HUES48 (cell line): ENCODE data around the gene ERC1.
"Not testable (repeated sequence)": the region's sequence is repeated elsewhere in the genome, so short reads cannot be mapped to it uniquely, and the experiment has no call there.

ENCODE experiments used
- H3K27ac ChIP-seq: one replicate; pipeline ENCODE4 v1.7.0; 2013; ENCODE audit warnings: low read depth, low read length, inconsistent platforms
- H3K27me3 ChIP-seq: 2 replicates; pipeline ENCODE4 v1.6.1; 2013; ENCODE audit warnings: mild to moderate bottlenecking, low read length; ENCODE audit not compliant: control insufficient read depth, insufficient read depth
- H3K36me3 ChIP-seq: 2 replicates; pipeline ENCODE4 v1.6.1; 2013; ENCODE audit warnings: low read length; ENCODE audit not compliant: control insufficient read depth, insufficient read depth
- H3K4me1 ChIP-seq: 2 replicates; pipeline ENCODE4 v1.6.1; 2013; ENCODE audit warnings: mild to moderate bottlenecking, low read length; ENCODE audit not compliant: control insufficient read depth, insufficient read depth
- H3K4me3 ChIP-seq: 2 replicates; pipeline ENCODE4 v1.5.1; 2013; ENCODE audit warnings: mild to moderate bottlenecking, low read depth, low read length
- H3K9ac ChIP-seq: 2 replicates; pipeline ENCODE4 v1.6.1; 2013; ENCODE audit warnings: mild to moderate bottlenecking, low read depth, low read length, moderate library complexity
- H3K9me3 ChIP-seq: 2 replicates; pipeline ENCODE4 v1.6.1; 2013; ENCODE audit warnings: low read length; ENCODE audit not compliant: control insufficient read depth, insufficient read depth

The ERC1 gene

DNA sequence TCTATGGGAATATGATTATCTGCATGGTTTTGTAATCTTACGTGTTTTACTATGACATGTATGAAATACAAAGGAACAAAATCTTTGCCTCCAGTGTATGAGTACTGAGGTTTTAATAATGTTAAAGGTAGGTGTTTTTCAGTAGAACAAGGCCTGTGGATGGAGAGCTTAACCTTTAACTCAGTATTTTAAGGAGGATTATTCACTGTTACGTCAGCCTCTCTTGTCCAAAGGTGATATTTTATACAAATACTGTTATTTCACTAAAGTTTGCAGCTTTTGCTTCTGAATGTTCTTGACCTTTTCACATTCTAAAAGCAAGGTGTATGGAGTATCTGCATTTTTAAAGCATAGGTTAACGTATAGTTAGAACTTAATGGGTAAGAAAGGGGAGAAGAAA, 195.3 kb downstream of the ERC1 start:
- Histone ChIP-seq H3K36me3 (peaks cover 39% of the 10 kb centered on the region), H3K4me3 (no peak overlapping the region), H3K9me3 (no peaks in the 10 kb centered on the region), H3K4me1 (peaks cover 8% of the 10 kb centered on the region; the same call in 1 of the 2 replicates), H3K27me3 (no peaks in the 10 kb centered on the region), H3K9ac (no peak overlapping the region), H3K27ac (no peak overlapping the region)

- Histone ChIP-seq H3K4me1 (peaks cover 18% of the 10 kb centered on the region), H3K9me3 (no peaks in the 10 kb centered on the region), H3K4me3 (no peak overlapping the region), H3K27ac (no peak overlapping the region), H3K36me3 (peaks cover 37% of the 10 kb centered on the region), H3K9ac (no peak overlapping the region), H3K27me3 (no peaks in the 10 kb centered on the region)
These were observed 197.0 kb downstream of the ERC1 start for GRCh38 chr12:1188016-1188415.

- H3K9me3 ChIP-seq, result no peaks in the 10 kb centered on the region
- no peak overlapping the region for H3K27ac ChIP-seq
- H3K27me3 ChIP-seq, result no peaks in the 10 kb centered on the region
- peaks cover 33% of the 10 kb centered on the region for H3K36me3 ChIP-seq
- no peak overlapping the region for H3K9ac ChIP-seq
- H3K4me1 ChIP-seq, result peaks cover 18% of the 10 kb centered on the region
- no peak overlapping the region for H3K4me3 ChIP-seq
These were observed 198.1 kb downstream of the ERC1 start for GRCh38 chr12:1189163-1189562.

GRCh38 chr12:1195513-1195912, 204.5 kb downstream of the ERC1 start:
- H3K36me3 ChIP-seq, result peaks cover 22% of the 10 kb centered on the region
- H3K9me3 ChIP-seq, result peaks cover 12% of the 10 kb centered on the region; the same call in 1 of the 2 replicates
- peaks cover 10% of the 10 kb centered on the region for H3K4me1 ChIP-seq
- H3K9ac ChIP-seq, result no peak overlapping the region
- no peak overlapping the region for H3K27ac ChIP-seq
- H3K4me3 ChIP-seq, result no peak overlapping the region
- no peaks in the 10 kb centered on the region for H3K27me3 ChIP-seq

DNA sequence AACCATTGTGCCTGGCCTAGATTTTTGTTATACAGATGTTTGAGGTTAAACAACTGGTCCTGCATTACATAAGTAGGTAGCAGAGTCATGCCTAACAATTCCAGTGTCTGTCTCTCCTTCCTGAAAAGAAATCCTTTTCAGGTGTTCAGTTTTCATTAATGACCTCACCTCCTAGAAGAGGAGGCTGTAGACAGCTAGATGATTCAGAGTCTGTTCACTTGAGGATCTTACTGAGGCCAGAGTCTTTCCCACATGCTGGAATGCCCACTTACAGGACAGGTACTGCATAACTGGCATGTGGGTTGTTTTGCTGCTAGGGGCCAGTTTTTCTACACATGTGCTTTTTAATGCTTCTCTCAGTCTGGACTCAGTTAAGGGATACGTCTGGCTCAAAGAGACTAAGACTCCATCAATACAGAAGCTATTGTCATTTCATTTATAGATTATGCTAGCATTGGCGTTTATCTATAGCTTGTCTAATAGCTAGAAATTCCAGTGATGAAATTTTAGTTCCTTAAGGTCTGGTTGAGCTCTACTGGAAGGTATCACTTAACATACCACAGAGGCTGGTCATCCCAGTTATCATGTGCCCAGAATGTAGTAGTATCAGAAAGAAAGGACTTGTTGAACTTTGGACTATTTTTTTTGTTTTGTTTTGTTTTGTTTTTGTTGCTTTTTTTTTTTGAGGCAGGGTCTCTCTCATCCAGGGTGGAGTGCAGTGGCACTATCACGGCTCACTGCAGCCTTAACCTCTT, 206.4 kb downstream of the ERC1 start:
- Histone ChIP-seq H3K36me3 (peaks cover 18% of the 10 kb centered on the region), H3K4me1 (peaks cover 2% of the 10 kb centered on the region), H3K9ac (no peak overlapping the region), H3K27ac (no peak overlapping the region), H3K27me3 (no peaks in the 10 kb centered on the region), H3K9me3 (peaks cover 12% of the 10 kb centered on the region; the same call in 1 of the 2 replicates), H3K4me3 (no peak overlapping the region)

DNA sequence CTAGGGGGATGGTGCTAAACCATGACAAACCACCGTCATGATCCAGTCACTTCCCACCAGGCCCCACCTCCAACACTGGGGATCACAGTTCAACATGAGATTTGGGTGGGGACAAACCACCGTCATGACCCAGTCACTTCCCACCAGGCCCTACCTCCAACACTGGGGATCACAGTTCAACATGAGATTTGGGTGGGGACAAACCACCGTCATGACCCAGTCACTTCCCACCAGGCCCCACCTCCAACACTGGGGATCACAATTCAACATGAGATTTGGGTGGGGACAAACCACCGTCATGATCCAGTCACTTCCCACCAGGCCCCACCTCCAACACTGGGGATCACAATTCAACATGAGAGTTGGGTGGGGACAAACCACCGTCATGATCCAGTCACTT, 207.8 kb downstream of the ERC1 start:
- H3K27ac ChIP-seq, H3K4me3 ChIP-seq, H3K9ac ChIP-seq, H3K4me1 ChIP-seq, H3K27me3 ChIP-seq: not testable (repeated sequence)
- peaks cover 12% of the 10 kb centered on the region; the same call in 1 of the 2 replicates for H3K9me3 ChIP-seq
- H3K36me3 ChIP-seq, result peaks cover 18% of the 10 kb centered on the region

DNA sequence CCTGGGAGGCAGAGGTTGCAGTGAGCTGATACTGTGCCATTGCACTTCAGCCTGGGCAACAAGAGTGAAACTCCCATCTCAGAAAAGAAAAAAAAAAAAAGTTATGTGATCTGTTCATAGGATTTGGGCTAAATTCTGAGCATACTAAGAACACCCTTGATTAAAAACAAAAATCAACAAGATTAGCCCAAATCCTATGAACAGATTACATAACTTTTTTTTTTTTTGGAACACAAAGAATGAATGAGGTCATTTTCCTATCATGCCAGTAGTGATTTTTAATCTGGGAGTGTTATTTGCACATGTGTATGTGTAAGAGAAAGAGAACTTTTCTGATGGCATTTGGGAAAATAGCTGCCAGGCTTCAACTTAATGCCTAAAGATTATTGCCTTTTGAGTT, 208.7 kb downstream of the ERC1 start:
- Histone ChIP-seq H3K4me3 (no peak overlapping the region), H3K9me3 (peaks cover 12% of the 10 kb centered on the region; the same call in 1 of the 2 replicates), H3K36me3 (peaks cover 18% of the 10 kb centered on the region), H3K27ac (no peak overlapping the region), H3K27me3 (no peaks in the 10 kb centered on the region), H3K9ac (no peak overlapping the region), H3K4me1 (peaks cover 16% of the 10 kb centered on the region)

GRCh38 chr12:1201030-1201429, 210.0 kb downstream of the ERC1 start:
- no peak overlapping the region for H3K27ac ChIP-seq
- H3K4me1 ChIP-seq, result peaks cover 29% of the 10 kb centered on the region
- H3K36me3 ChIP-seq, result peaks cover 14% of the 10 kb centered on the region
- H3K4me3 ChIP-seq, result no peak overlapping the region
- no peak overlapping the region for H3K9ac ChIP-seq
- H3K27me3 ChIP-seq, result no peaks in the 10 kb centered on the region
- H3K9me3 ChIP-seq, result peaks cover 8% of the 10 kb centered on the region; the same call in 1 of the 2 replicates

- 0 out of 2 replicates have a peak, but pooled peaks cover 8% of the 10 kb centered on the region for H3K9me3 ChIP-seq
- peaks cover 34% of the 10 kb centered on the region for H3K4me1 ChIP-seq
- no peak overlapping the region for H3K27ac ChIP-seq
- peaks cover 14% of the 10 kb centered on the region for H3K36me3 ChIP-seq
- H3K27me3 ChIP-seq, result no peaks in the 10 kb centered on the region
- H3K4me3 ChIP-seq, result no peak overlapping the region
- H3K9ac ChIP-seq, result no peak overlapping the region
These were observed 210.9 kb downstream of the ERC1 start for GRCh38 chr12:1201886-1202285.

DNA sequence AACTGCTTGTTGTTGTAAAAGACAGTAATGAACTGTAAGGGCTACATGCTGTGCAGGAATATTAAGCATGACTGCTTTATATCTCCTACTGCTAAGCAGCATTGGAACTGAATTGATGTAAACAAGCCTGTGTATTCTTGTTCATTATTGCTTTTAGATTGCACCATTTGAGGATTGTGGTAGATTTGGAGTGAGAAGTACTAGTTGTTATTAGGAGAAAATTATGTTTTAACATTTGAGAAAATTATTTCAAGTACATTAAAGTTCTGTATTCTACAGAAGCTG, 212.7 kb downstream of the ERC1 start:
- Histone ChIP-seq H3K27ac (no peak overlapping the region), H3K4me1 (peaks cover 34% of the 10 kb centered on the region), H3K36me3 (peaks cover 1% of the 10 kb centered on the region; the same call in 1 of the 2 replicates), H3K27me3 (no peaks in the 10 kb centered on the region), H3K9me3 (0 out of 2 replicates have a peak, but pooled peaks cover under 1% of the 10 kb centered on the region), H3K4me3 (no peak overlapping the region), H3K9ac (no peak overlapping the region)

- peak overlapping the region; percentile 64 for H3K27ac ChIP-seq
- peak overlapping the region; percentile 42; the same call in 1 of the 2 replicates for H3K4me3 ChIP-seq
- H3K36me3 ChIP-seq, result no peaks in the 10 kb centered on the region
These were observed 213.6 kb downstream of the ERC1 start for GRCh38 chr12:1204581-1205121.

More at GRCh38 chr12:1204581-1205121, 213.6 kb downstream of the ERC1 start:
- Histone ChIP-seq H3K27me3 (no peaks in the 10 kb centered on the region), H3K4me1 (peaks cover 34% of the 10 kb centered on the region), H3K9ac (no peak overlapping the region), H3K9me3 (no peaks in the 10 kb centered on the region)
